A549 (cell line): Measurements from ENCODE around the gene SLC26A2. TPM values are rescaled to one million over a fixed set of nuclear protein-coding genes. Genes with fewer than 3 reads are reported as not detected.
A peak's percentile ranks its signal among the peaks of the same experiment; 100 is the strongest.

Source experiments
- ATAC-seq, 2 experiments: fragments of 200-7000 bp in 1 of 2; fragments of >200 bp in 1 of 2; cut with Nextera tagmentation in 1 of 2; cut with Tn5 transposase in 1 of 2; 3 replicates each; pipeline versions ENCODE4 v1.8.0 to v1.9.1; 2018 to 2020; ENCODE audit warnings: mild to moderate bottlenecking in 1 of 2, moderate library complexity in 1 of 2
- CTCF ChIA-PET: fragments of 300-600 bp; sonication (Branson Sonifier 250); formaldehyde crosslinking; extraction: SDS; loops from one replicate; lab custom pipeline; 2021; ENCODE audit warnings: antibody characterized with exemption, inconsistent platforms; lab: Yijun Ruan, JAX
- POLR2A ChIA-PET: fragments of 350-600 bp; formaldehyde crosslinking; extraction: SDS; loops from one replicate; lab custom pipeline; 2021; ENCODE audit warnings: antibody characterized with exemption, inconsistent platforms; lab: Yijun Ruan, JAX
- DNase-seq, 2 experiments: peaks; one replicate each; pipeline versions ENCODE4 v3.0.0 to v3.0.0-alpha.2; 2011 to 2016; ENCODE audit warnings: low read depth in 1 of 2, low spot score in 1 of 2
- FAIRE-seq: peaks from 2 replicates; lab custom pipeline; 2011; peaks lifted over from hg19 to GRCh38; lab: Jason Lieb, UNC
- H3K27ac ChIP-seq, 2 experiments: fragments of >200 bp; sonication (Bioruptor Twin); formaldehyde crosslinking; 3 replicates each; pipeline ENCODE4 v1.5.1; 2016 to 2017
- H3K4me1 ChIP-seq: fragments of >200 bp; sonication (Bioruptor Twin); formaldehyde crosslinking; 3 replicates; pipeline ENCODE4 v1.6.1; 2016
- H3K4me2 ChIP-seq: fragments of >200 bp; sonication (Bioruptor Twin); formaldehyde crosslinking; 3 replicates; pipeline ENCODE4 v1.6.1; 2016
- H3K4me3 ChIP-seq: fragments of >200 bp; sonication (Bioruptor Twin); formaldehyde crosslinking; 3 replicates; pipeline ENCODE4 v1.5.1; 2016
- H3K9me3 ChIP-seq: fragments of >200 bp; sonication (Bioruptor Twin); formaldehyde crosslinking; 3 replicates; pipeline ENCODE4 v1.6.1; 2016
- BHLHE40 ChIP-seq: IDR thresholded peaks from 2 replicates; pipeline ENCODE4 v1.6.1; 2012; ENCODE audit warnings: low read depth, low read length, inconsistent platforms
- CEBPB ChIP-seq, 2 experiments: fragments of >200 bp in 1 of 2; sonication (Bioruptor Twin) in 1 of 2; formaldehyde crosslinking in 1 of 2; IDR thresholded peaks; 2 replicates each; pipeline ENCODE4 v1.6.1; 2012 to 2016
- EHMT2 ChIP-seq: fragments of 200-600 bp; sonication (generic); IDR thresholded peaks from 2 replicates; pipeline ENCODE4 v1.6.1; 2016; ENCODE audit warnings: antibody characterized with exemption, low read depth, mild to moderate bottlenecking, moderate library complexity
- ELK1 ChIP-seq: fragments of 150-350 bp; IDR thresholded peaks from 2 replicates; pipeline ENCODE4 v1.6.1; 2014; ENCODE audit warnings: low read depth, mild to moderate bottlenecking, low read length
- EP300 ChIP-seq, 2 experiments: fragments of >200 bp; sonication (Bioruptor Twin); formaldehyde crosslinking; IDR thresholded peaks; 2 replicates in 1 of 2; 3 replicates in 1 of 2; pipeline ENCODE4 v1.6.1; 2016 to 2017
- FOXS1 ChIP-seq: fragments of 250-450 bp; sonication (Bioruptor Pico); IDR thresholded peaks from 2 replicates; pipeline ENCODE4 v1.5.0; 2020; ENCODE audit warnings: mild to moderate bottlenecking, moderate library complexity
- HES2 ChIP-seq: fragments of >200 bp; sonication (Bioruptor Twin); formaldehyde crosslinking; IDR thresholded peaks from 2 replicates; pipeline ENCODE4 v1.6.1; 2016
- HMGXB4 ChIP-seq: fragments of 250-450 bp; sonication (Bioruptor Pico); IDR thresholded peaks from 2 replicates; pipeline ENCODE4 v1.5.0; 2021; ENCODE audit warnings: mild to moderate bottlenecking, moderate library complexity, borderline replicate concordance
- MAFK ChIP-seq: fragments of 450-650 bp; IDR thresholded peaks from 2 replicates; pipeline ENCODE4 v1.6.1; 2014; ENCODE audit not compliant: partially characterized antibody
- MAX ChIP-seq: IDR thresholded peaks from 2 replicates; pipeline ENCODE4 v1.6.1; 2012
- POLR2A ChIP-seq: IDR thresholded peaks from 2 replicates; pipeline ENCODE4 v1.6.1; 2012; ENCODE audit warnings: mild to moderate bottlenecking, low read length
- POLR2AphosphoS2 ChIP-seq: conservative IDR thresholded peaks from 2 replicates; pipeline ENCODE4 v1.6.1; 2012; ENCODE audit warnings: low read length, improper control_type of control experiment, inconsistent platforms
- RARB ChIP-seq: fragments of 250-450 bp; sonication (Bioruptor Pico); IDR thresholded peaks from 2 replicates; pipeline ENCODE4 v1.8.0; 2021; ENCODE audit warnings: mild to moderate bottlenecking, moderate library complexity
- SMC3 ChIP-seq: fragments of >200 bp; sonication (Bioruptor Twin); formaldehyde crosslinking; IDR thresholded peaks from 3 replicates; pipeline ENCODE4 v1.6.1; 2018; ENCODE audit warnings: inconsistent platforms
- SREBF2 ChIP-seq: fragments of 450-650 bp; IDR thresholded peaks from 2 replicates; pipeline ENCODE4 v1.6.1; 2014; ENCODE audit warnings: mild to moderate bottlenecking, moderate library complexity
- TFCP2L1 ChIP-seq: fragments of 250-450 bp; sonication (Bioruptor Pico); IDR thresholded peaks from 2 replicates; pipeline ENCODE4 v1.5.0; 2021; ENCODE audit warnings: mild to moderate bottlenecking
- TP53 ChIP-seq: fragments of 250-450 bp; sonication (Bioruptor Pico); IDR thresholded peaks from 2 replicates; pipeline ENCODE4 v1.5.0; 2021; ENCODE audit warnings: mild to moderate bottlenecking, moderate library complexity
- USF2 ChIP-seq: fragments of 450-650 bp; IDR thresholded peaks from 2 replicates; pipeline ENCODE4 v1.6.1; 2014; ENCODE audit warnings: antibody characterized with exemption
- ZC3H11A ChIP-seq: fragments of 450-650 bp; IDR thresholded peaks from 2 replicates; pipeline ENCODE4 v1.6.1; 2014; ENCODE audit warnings: antibody characterized with exemption, mild to moderate bottlenecking
- ZSCAN20 ChIP-seq: fragments of 250-450 bp; sonication (Bioruptor Pico); IDR thresholded peaks from 2 replicates; pipeline ENCODE4 v1.8.0; 2022; ENCODE audit warnings: mild to moderate bottlenecking, moderate library complexity
- WGBS: methylation state at CpG from one replicate; pipeline ENCODE4 v1.1.6; 2017; ENCODE audit errors: missing lambda C conversion rate; 5-methylcytosine and 5-hydroxymethylcytosine counted together
- polyA plus RNA-seq, 4 experiments: library from polyadenylated mRNA; depleted of rRNA in 3 of 4; stranded (reverse); fragments of >200 nt; fragmentation: RNase III in 1 of 4; extraction: RNeasy Plus Mini Kit Qiagen cat#74134 plus additional on column Dnase treatment in 1 of 4; gene quantifications; 2 replicates in 3 of 4; 3 replicates in 1 of 4; pipeline ENCODE4 v1.2.3, GENCODE V29; 2011 to 2017

Gene SLC26A2
- polyA plus RNA-seq, 2 of the 4 experiments (the other 2 are of a cell fraction) = 31.9 to 32.2 TPM

- ChIA-PET CTCF (interaction anchor here (0.7 to 2.5 kb wide), 5 partner anchors 11 to 184 kb away, joined by 3 to 11 read pairs (median 4); no protein-coding TSS in a partner anchor), POLR2A (no interaction called here)
- DNase-seq (no peak), ATAC-seq (no peak), FAIRE-seq (no peak)
- Histone ChIP-seq H3K4me1 (peaks cover 19% of the 10 kb centered on the region), H3K4me2 (no peak overlapping the region), H3K27ac (no peak overlapping the region), H3K9me3 (no peaks in the 10 kb centered on the region), H3K4me3 (no peak overlapping the region)
- TF ChIP-seq MAX (no peak), MAFK (no peak), USF2 (no peak), TFCP2L1 (CRISPR knock-in tag) (no peak), EP300 (IDR thresholded peaks at IDR 0.05) (no peak), ELK1 (no peak), RARB (CRISPR knock-in tag) (no peak), EHMT2 (no peak), POLR2AphosphoS2 (no peak), BHLHE40 (no peak), SREBF2 (no peak), TP53 (CRISPR knock-in tag) (no peak), HMGXB4 (CRISPR knock-in tag) (no peak), SMC3 (no peak), ZC3H11A (no peak), HES2 (no peak), POLR2A (no peak), FOXS1 (CRISPR knock-in tag) (no peak), CEBPB (IDR thresholded peaks at IDR 0.05) (no peak), ZSCAN20 (CRISPR knock-in tag) (no peak)
- WGBS = 93% methylated on average over 4 of the region's 4 CpGs
Measured at GRCh38 chr5:150034662-150035061, 74.1 kb downstream of the SLC26A2 start.

- Histone ChIP-seq H3K4me2 (no peak overlapping the region), H3K27ac (no peak overlapping the region), H3K9me3 (no peaks in the 10 kb centered on the region), H3K4me3 (no peak overlapping the region), H3K4me1 (peaks cover 19% of the 10 kb centered on the region)
- DNase-seq (no peak), FAIRE-seq (no peak), ATAC-seq (no peak)
- POLR2A ChIA-PET = interaction anchor here (2.1 kb wide), 1 partner anchor 35 kb away, joined by 8 read pairs; the partner anchor contains the start of genes HMGXB3 and TIGD6
- TF ChIP-seq MAFK (peak; percentile 63), POLR2AphosphoS2 (no peak)
- WGBS = 84% methylated on average over 7 of the region's 7 CpGs
- CTCF ChIA-PET = interaction anchor here (0.7 to 2.5 kb wide), 10 partner anchors 10 to 183 kb away, joined by 3 to 11 read pairs (median 4); no protein-coding TSS in a partner anchor
Measured at GRCh38 chr5:150035139-150035895, 74.8 kb downstream of the SLC26A2 start.
